ENCODE measurements around the gene RXRA.

The RXRA gene

DNA sequence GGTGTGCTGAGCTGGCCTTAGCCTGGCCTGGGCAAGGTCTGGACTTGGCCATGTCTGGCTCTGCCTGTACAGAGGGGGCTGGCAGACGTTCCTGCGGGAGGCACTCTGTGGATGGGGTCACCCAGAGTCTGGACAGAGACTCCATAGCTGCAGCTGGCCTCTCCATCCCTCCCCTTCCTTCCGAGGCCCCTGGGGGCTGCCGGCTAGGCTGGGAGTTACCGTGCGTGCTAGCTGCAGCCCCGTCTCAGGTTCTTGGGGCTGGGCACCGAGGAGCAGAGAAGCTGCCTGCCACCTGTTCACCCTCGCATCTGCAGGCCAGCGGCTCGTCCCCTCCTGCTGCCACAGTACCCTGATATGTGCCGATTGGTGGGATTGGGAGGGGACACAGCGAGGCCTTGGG lies 63.4 kb downstream of the RXRA start:
- POLR2A ChIA-PET = no interaction called here
- H3K9me3 ChIP-seq (ENCODE audit: control insufficient read depth, insufficient read depth, low read depth, low read length) = no peaks in the 10 kb centered on the region
- CTCF ChIA-PET = no interaction called here
- no peaks in the 10 kb centered on the region for H3K4me1 ChIP-seq (ENCODE audit: control insufficient read depth, insufficient read depth, low read length)
- no peak overlapping the region for H3K4me3 ChIP-seq (ENCODE audit: low read depth, low read length)
- no peaks in the 10 kb centered on the region for H3K36me3 ChIP-seq (ENCODE audit: control insufficient read depth in 2 of 2, insufficient read depth in 1 of 2, low read length in 2 of 2)
- no peak overlapping the region for H3K27ac ChIP-seq (ENCODE audit: extremely low read depth, low read depth, low read length)
- TF ChIP-seq ZNF280C (tag by site-specific recombination; IDR thresholded peaks at IDR 0.05) (no peak), KLF1 (tag by site-specific recombination; IDR thresholded peaks at IDR 0.05) (no peak), ZSCAN16 (tag by site-specific recombination; IDR thresholded peaks at IDR 0.05) (no peak), MEIS1 (CRISPR knock-in tag; IDR thresholded peaks at IDR 0.05; ENCODE audit: borderline replicate concordance) (no peak), ZSCAN23 (tag by site-specific recombination; IDR thresholded peaks at IDR 0.05) (no peak)

DNA sequence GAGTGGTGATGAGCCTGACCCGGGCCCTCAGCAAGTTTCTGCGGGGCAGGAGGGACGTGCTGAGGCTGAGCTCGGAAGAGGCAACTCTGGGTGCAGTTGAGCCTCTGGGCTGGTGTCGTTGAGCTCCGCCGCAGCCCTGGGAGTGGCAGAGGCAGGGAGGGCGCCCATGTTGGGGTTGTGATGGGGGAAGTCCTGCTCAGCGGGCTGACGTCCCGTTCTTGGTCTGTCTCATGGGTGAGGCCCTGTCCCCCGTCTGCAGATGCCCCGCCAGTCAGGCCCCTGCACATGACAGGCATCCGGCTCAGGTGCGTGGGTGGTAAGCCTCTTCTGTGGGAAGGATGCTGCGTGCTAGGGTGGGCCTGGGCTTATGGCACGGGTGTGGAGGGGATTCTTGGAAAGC lies 64.3 kb downstream of the RXRA start:
- no peak for TF ChIP-seq ZBTB10 (tag by site-specific recombination; IDR thresholded peaks at IDR 0.05)
- 0 out of 2 replicates have a peak, but pooled peaks have one; percentile 29 for TF ChIP-seq ZFHX2 (tag by site-specific recombination; conservative IDR thresholded peaks at IDR 0.05)
- no peak for TF ChIP-seq ZNF155 (tag by site-specific recombination; IDR thresholded peaks at IDR 0.05)
- no peak for TF ChIP-seq ZNF561 (tag by site-specific recombination; IDR thresholded peaks at IDR 0.05; ENCODE audit: borderline replicate concordance)
- TF ChIP-seq KLF7 (tag by site-specific recombination; IDR thresholded peaks at IDR 0.05; ENCODE audit: borderline replicate concordance) = no peak
- Histone ChIP-seq H3K4me1 (ENCODE audit: control insufficient read depth, insufficient read depth, low read length) (no peaks in the 10 kb centered on the region), H3K36me3 (ENCODE audit: control insufficient read depth in 2 of 2, insufficient read depth in 1 of 2, low read length in 2 of 2) (no peaks in the 10 kb centered on the region), H3K9me3 (ENCODE audit: control insufficient read depth, insufficient read depth, low read depth, low read length) (no peaks in the 10 kb centered on the region), H3K27ac (ENCODE audit: extremely low read depth, low read depth, low read length) (no peak overlapping the region), H3K4me3 (ENCODE audit: low read depth, low read length) (no peak overlapping the region)
- ChIA-PET CTCF (interaction anchor here (0.6 to 0.7 kb wide), 2 partner anchors 549 to 753 kb away, joined by 3 read pairs; no protein-coding TSS in a partner anchor), POLR2A (no interaction called here)

- Histone ChIP-seq H3K27ac (ENCODE audit: extremely low read depth, low read depth, low read length) (no peak overlapping the region), H3K4me3 (ENCODE audit: low read depth, low read length) (no peak overlapping the region), H3K36me3 (ENCODE audit: control insufficient read depth in 2 of 2, insufficient read depth in 1 of 2, low read length in 2 of 2) (no peaks in the 10 kb centered on the region), H3K9me3 (ENCODE audit: control insufficient read depth, insufficient read depth, low read depth, low read length) (no peaks in the 10 kb centered on the region), H3K4me1 (ENCODE audit: control insufficient read depth, insufficient read depth, low read length) (no peaks in the 10 kb centered on the region)
- CTCF ChIA-PET = interaction anchor here (0.6 kb wide), 1 partner anchor 753 kb away, joined by 3 read pairs; no protein-coding TSS in a partner anchor
- no peak for TF ChIP-seq ZNF561 (tag by site-specific recombination; IDR thresholded peaks at IDR 0.05; ENCODE audit: borderline replicate concordance)
- TF ChIP-seq ZNF10 (tag by site-specific recombination; IDR thresholded peaks at IDR 0.05) = no peak
- TF ChIP-seq EGR2 (tag by site-specific recombination; IDR thresholded peaks at IDR 0.05; ENCODE audit: low read depth) = no peak
- TF ChIP-seq ZNF529 (tag by site-specific recombination; IDR thresholded peaks at IDR 0.05; ENCODE audit: insufficient replicate concordance) = no peak
- TF ChIP-seq ZNF354C (tag by site-specific recombination; IDR thresholded peaks at IDR 0.05; ENCODE audit: borderline replicate concordance, low read depth) = no peak
- no peak for TF ChIP-seq KLF10 (tag by site-specific recombination; IDR thresholded peaks at IDR 0.05)
- TF ChIP-seq, protein P1, sequence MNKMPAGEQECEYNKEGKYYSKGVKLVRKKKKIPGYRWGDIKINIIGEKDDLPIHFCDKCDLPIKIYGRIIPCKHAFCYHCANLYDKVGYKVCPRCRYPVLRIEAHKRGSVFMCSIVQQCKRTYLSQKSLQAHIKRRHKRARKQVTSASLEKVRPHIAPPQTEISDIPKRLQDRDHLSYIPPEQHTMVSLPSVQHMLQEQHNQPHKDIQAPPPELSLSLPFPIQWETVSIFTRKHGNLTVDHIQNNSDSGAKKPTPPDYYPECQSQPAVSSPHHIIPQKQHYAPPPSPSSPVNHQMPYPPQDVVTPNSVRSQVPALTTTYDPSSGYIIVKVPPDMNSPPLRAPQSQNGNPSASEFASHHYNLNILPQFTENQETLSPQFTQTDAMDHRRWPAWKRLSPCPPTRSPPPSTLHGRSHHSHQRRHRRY (tag by site-specific recombination; IDR thresholded peaks at IDR 0.05) = no peak
- TF ChIP-seq BCL11A (tag by site-specific recombination; IDR thresholded peaks at IDR 0.05; ENCODE audit: low read depth) = no peak
- no peak for TF ChIP-seq ZNF366 (tag by site-specific recombination; conservative IDR thresholded peaks at IDR 0.05)
- TF ChIP-seq BCL11B (tag by site-specific recombination; IDR thresholded peaks at IDR 0.05; ENCODE audit: low read depth) = no peak
- no peak for TF ChIP-seq KLF8 (tag by site-specific recombination; IDR thresholded peaks at IDR 0.05)
- TF ChIP-seq ZBTB44 (tag by site-specific recombination; IDR thresholded peaks at IDR 0.05) = no peak
- no peak for TF ChIP-seq ZBTB6 (tag by site-specific recombination; IDR thresholded peaks at IDR 0.05)
- TF ChIP-seq ZNF174 (tag by site-specific recombination; IDR thresholded peaks at IDR 0.05) = no peak
- no peak for TF ChIP-seq WT1 (tag by site-specific recombination; IDR thresholded peaks at IDR 0.05)
- POLR2A ChIA-PET = no interaction called here
Measured at GRCh38 chr9:134390947-134391318, 64.7 kb downstream of the RXRA start.

Data from HEK293 (cell line).